ENCODE results near the gene IKZF4.
A peak's percentile ranks its signal among the peaks of the same experiment; 100 is the strongest.

Gene IKZF4

DNA sequence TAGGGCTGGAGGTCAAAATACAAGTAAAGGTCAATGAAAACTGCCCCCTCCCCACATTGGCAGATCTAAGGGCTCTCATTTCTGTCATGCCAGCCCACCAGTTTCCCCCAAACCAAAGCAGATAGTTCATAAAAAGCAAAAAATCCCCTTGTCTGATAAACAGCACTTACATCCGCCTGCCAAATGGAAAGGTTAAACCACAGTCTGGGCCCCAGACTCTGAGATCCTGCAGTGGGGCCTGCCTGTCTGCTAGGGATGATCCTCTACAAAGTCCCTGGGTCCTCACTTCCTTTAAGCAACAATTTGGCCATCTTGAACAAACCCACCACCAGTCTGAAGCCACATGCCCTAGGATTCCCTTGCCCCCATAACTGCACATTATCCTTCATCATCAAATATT, 11.1 kb downstream of the IKZF4 start:
- Histone ChIP-seq H3K27ac (replicated peaks) (0 out of 2 replicates have a peak overlapping the region, but pooled peaks have one; percentile 20), H3K4me3 (replicated peaks; ENCODE audit: insufficient read depth, low read length) (no peak overlapping the region), H3K27me3 (ENCODE audit: insufficient read depth, poor library complexity, severe bottlenecking) (no peaks in the 10 kb centered on the region)
- no peak for DNase-seq (ENCODE audit: low read depth in 1 of 2, low spot score in 1 of 2)
- TF ChIP-seq CTCF (IDR thresholded peaks at IDR 0.05; ENCODE audit: insufficient read depth, low read length) = no peak
- TF ChIP-seq REST (IDR thresholded peaks at IDR 0.05; ENCODE audit: insufficient replicate concordance, low read depth) = no peak
- no peak for TF ChIP-seq GABPA (IDR thresholded peaks at IDR 0.05; ENCODE audit: low read depth)
- TF ChIP-seq POLR2AphosphoS5 (IDR thresholded peaks at IDR 0.05; ENCODE audit: low read depth) = no peak
- no peak for TF ChIP-seq SPI1 (IDR thresholded peaks at IDR 0.05; ENCODE audit: borderline replicate concordance, low read depth)

DNA sequence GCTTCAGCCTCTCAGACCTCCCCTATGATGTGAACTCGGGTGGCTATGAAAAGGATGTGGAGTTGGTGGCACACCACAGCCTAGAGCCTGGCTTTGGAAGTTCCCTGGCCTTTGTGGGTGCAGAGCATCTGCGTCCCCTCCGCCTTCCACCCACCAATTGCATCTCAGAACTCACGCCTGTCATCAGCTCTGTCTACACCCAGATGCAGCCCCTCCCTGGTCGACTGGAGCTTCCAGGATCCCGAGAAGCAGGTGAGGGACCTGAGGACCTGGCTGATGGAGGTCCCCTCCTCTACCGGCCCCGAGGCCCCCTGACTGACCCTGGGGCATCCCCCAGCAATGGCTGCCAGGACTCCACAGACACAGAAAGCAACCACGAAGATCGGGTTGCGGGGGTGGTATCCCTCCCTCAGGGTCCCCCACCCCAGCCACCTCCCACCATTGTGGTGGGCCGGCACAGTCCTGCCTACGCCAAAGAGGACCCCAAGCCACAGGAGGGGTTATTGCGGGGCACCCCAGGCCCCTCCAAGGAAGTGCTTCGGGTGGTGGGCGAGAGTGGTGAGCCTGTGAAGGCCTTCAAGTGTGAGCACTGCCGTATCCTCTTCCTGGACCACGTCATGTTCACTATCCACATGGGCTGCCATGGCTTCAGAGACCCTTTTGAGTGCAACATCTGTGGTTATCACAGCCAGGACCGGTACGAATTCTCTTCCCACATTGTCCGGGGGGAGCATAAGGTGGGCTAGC, 13.9 kb downstream of the IKZF4 start:
- no peak overlapping the region for H3K4me3 ChIP-seq (replicated peaks; ENCODE audit: insufficient read depth, low read length)
- no peak for DNase-seq (ENCODE audit: low read depth in 1 of 2, low spot score in 1 of 2)
- no peak for TF ChIP-seq POLR2AphosphoS5 (IDR thresholded peaks at IDR 0.05; ENCODE audit: low read depth)
- no peak for TF ChIP-seq GABPA (IDR thresholded peaks at IDR 0.05; ENCODE audit: low read depth)
- no peak for TF ChIP-seq CTCF (IDR thresholded peaks at IDR 0.05; ENCODE audit: insufficient read depth, low read length)
- no peak for TF ChIP-seq SPI1 (IDR thresholded peaks at IDR 0.05; ENCODE audit: borderline replicate concordance, low read depth)
- no peak for TF ChIP-seq REST (IDR thresholded peaks at IDR 0.05; ENCODE audit: insufficient replicate concordance, low read depth)
- no peak overlapping the region for H3K27ac ChIP-seq (replicated peaks)
- no peaks in the 10 kb centered on the region for H3K27me3 ChIP-seq (ENCODE audit: insufficient read depth, poor library complexity, severe bottlenecking)

DNA sequence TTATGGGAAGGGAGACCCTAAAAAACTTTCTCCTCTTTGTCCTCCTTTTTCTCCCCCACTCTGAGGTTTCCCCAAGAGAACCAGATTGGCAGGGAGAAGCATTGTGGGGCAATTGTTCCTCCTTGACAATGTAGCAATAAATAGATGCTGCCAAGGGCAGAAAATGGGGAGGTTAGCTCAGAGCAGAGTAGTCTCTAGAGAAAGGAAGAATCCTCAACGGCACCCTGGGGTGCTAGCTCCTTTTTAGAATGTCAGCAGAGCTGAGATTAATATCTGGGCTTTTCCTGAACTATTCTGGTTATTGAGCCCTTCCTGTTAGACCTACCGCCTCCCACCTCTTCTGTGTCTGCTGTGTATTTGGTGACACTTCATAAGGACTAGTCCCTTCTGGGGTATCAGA, 16.3 kb downstream of the IKZF4 start:
- Histone ChIP-seq H3K27me3 (ENCODE audit: insufficient read depth, poor library complexity, severe bottlenecking) (no peaks in the 10 kb centered on the region), H3K4me3 (replicated peaks; ENCODE audit: insufficient read depth, low read length) (no peak overlapping the region), H3K27ac (replicated peaks) (no peak overlapping the region)
- peak in 1 of 2 experiments; percentile 26 for DNase-seq (ENCODE audit: low read depth in 1 of 2, low spot score in 1 of 2)
- TF ChIP-seq GABPA (IDR thresholded peaks at IDR 0.05; ENCODE audit: low read depth) (no peak), CTCF (IDR thresholded peaks at IDR 0.05; ENCODE audit: insufficient read depth, low read length) (no peak), POLR2AphosphoS5 (IDR thresholded peaks at IDR 0.05; ENCODE audit: low read depth) (no peak), REST (IDR thresholded peaks at IDR 0.05; ENCODE audit: insufficient replicate concordance, low read depth) (no peak), SPI1 (IDR thresholded peaks at IDR 0.05; ENCODE audit: borderline replicate concordance, low read depth) (no peak)
